Measurements from ENCODE around the gene GMFB.
A peak's percentile ranks its signal among the peaks of the same experiment; 100 is the strongest.
"Not testable (repeated sequence)": the region's sequence is repeated elsewhere in the genome, so short reads cannot be mapped to it uniquely, and the experiment has no call there.

GMFB gene

GRCh38 chr14:54440873-54441868 is 47.6 kb downstream of the GMFB start, which contains the start of gene CNIH1:
Gene CNIH1 (minus strand): TSS chr14:54441374. CDS start chr14:54441327, 47 bp downstream.
- TF ChIP-seq CTCF (IDR thresholded peaks at IDR 0.05; ENCODE audit: extremely low read depth, missing control alignments) = peak; percentile 94
- peak; percentile 98 for DNase-seq (ENCODE audit: low spot score)

- no peak for TF ChIP-seq CTCF (IDR thresholded peaks at IDR 0.05; ENCODE audit: extremely low read depth, missing control alignments)
- no peak for DNase-seq (ENCODE audit: low spot score)
These were observed 48.3 kb downstream of the GMFB start for GRCh38 chr14:54440476-54440872.

- DNase-seq (ENCODE audit: low spot score) = no peak
- TF ChIP-seq CTCF (IDR thresholded peaks at IDR 0.05; ENCODE audit: extremely low read depth, missing control alignments) = no peak
These were observed 48.7 kb downstream of the GMFB start for GRCh38 chr14:54440037-54440436.

- TF ChIP-seq CTCF (IDR thresholded peaks at IDR 0.05; ENCODE audit: extremely low read depth, missing control alignments) = no peak
These were observed 50.1 kb downstream of the GMFB start for GRCh38 chr14:54438703-54439102.

GRCh38 chr14:54437954-54438353 is 50.8 kb downstream of the GMFB start:
- not testable (repeated sequence) for DNase-seq (ENCODE audit: low spot score)

More at GRCh38 chr14:54438703-54439102, 50.1 kb downstream of the GMFB start:
- DNase-seq (ENCODE audit: low spot score) = no peak

GRCh38 chr14:54435500-54435981 is 53.2 kb downstream of the GMFB start:
- no peak for TF ChIP-seq CTCF (IDR thresholded peaks at IDR 0.05; ENCODE audit: extremely low read depth, missing control alignments)
- no peak for DNase-seq (ENCODE audit: low spot score)

- TF ChIP-seq CTCF (IDR thresholded peaks at IDR 0.05; ENCODE audit: extremely low read depth, missing control alignments) = no peak
- DNase-seq (ENCODE audit: low spot score) = no peak
These were observed 60.3 kb downstream of the GMFB start for GRCh38 chr14:54428527-54428926.

All from GM20000 (cell line).